GM12878 (cell line): ENCODE data around the gene STRIP2. TPM values are rescaled to one million over a fixed set of nuclear protein-coding genes. Genes with fewer than 3 reads are reported as not detected.

Experiments used
- ATAC-seq: fragments of 200-7000 bp; cut with Tn5 transposase; 3 replicates; pipeline ENCODE4 v1.9.1; 2020; ENCODE audit warnings: mild to moderate bottlenecking, moderate library complexity
- BruUV-seq: library from RNA; stranded (reverse); fragments of 400-500 nt; replicated peaks from 2 replicates; lab custom pipeline; 2021; lab: Mats Ljungman, UMichigan
- CTCF ChIA-PET: fragments of 300-600 bp; sonication (Branson Sonifier 250); formaldehyde crosslinking; extraction: SDS; loops from one replicate; lab custom pipeline; 2021; ENCODE audit warnings: inconsistent platforms; lab: Yijun Ruan, JAX
- POLR2A ChIA-PET: fragments of 350-600 bp; formaldehyde crosslinking; extraction: SDS; loops from one replicate; lab custom pipeline; 2021; ENCODE audit warnings: inconsistent platforms; lab: Charles Lee
- RAD21 ChIA-PET: fragments of 300-600 bp; sonication (Branson Sonifier 250); formaldehyde crosslinking; loops from one replicate; lab custom pipeline; 2023; ENCODE audit warnings: antibody characterized with exemption; ENCODE audit not compliant: unreplicated experiment; lab: Charles Lee
- SMC1A ChIA-PET: fragments of 300-600 bp; sonication (Branson Sonifier 250); formaldehyde crosslinking; loops from one replicate; lab custom pipeline; 2023; ENCODE audit not compliant: unreplicated experiment, uncharacterized antibody; lab: Charles Lee
- DNase-seq: peaks from one replicate; pipeline ENCODE4 v3.0.0-alpha.2; 2011; ENCODE audit warnings: low read depth, low spot score
- FAIRE-seq: peaks from 3 replicates; lab custom pipeline; 2011; peaks lifted over from hg19 to GRCh38; lab: Jason Lieb, UNC
- H2AFZ ChIP-seq: 2 replicates; pipeline ENCODE4 v1.6.0; 2011; ENCODE audit warnings: low read depth, low read length, control low read depth; ENCODE audit not compliant: control insufficient read depth
- H3K27ac ChIP-seq: 2 replicates; pipeline ENCODE4 v1.5.1; 2011; ENCODE audit warnings: control low read depth; ENCODE audit not compliant: control insufficient read depth, insufficient read depth
- H3K27me3 ChIP-seq, 2 experiments: replicated peaks in 1 of 2; 2 replicates each; pipeline versions ENCODE4 v1.6.0 to v1.6.1; 2011; ENCODE audit warnings: low read length in 1 of 2; ENCODE audit not compliant: control insufficient read depth in 2 of 2, insufficient read depth in 2 of 2
- H3K36me3 ChIP-seq, 2 experiments: 2 replicates each; pipeline ENCODE4 v1.5.1; 2011; ENCODE audit warnings: low read length in 1 of 2; ENCODE audit not compliant: control insufficient read depth in 2 of 2, insufficient read depth in 2 of 2
- H3K4me1 ChIP-seq: 2 replicates; pipeline ENCODE4 v1.6.1; 2011; ENCODE audit warnings: mild to moderate bottlenecking, low read length, moderate library complexity, mixed read lengths; ENCODE audit not compliant: control insufficient read depth, insufficient read depth
- H3K4me2 ChIP-seq: 2 replicates; pipeline ENCODE4 v1.6.0; 2011; ENCODE audit warnings: control low read depth; ENCODE audit not compliant: control insufficient read depth, insufficient read depth
- H3K4me3 ChIP-seq: fragments of 200-600 bp; sonication (generic); 2 replicates; pipeline ENCODE4 v1.5.1; 2016
- H3K79me2 ChIP-seq: 2 replicates; pipeline ENCODE4 v1.6.0; 2011; ENCODE audit warnings: low read length; ENCODE audit not compliant: control insufficient read depth, insufficient read depth
- H3K9ac ChIP-seq: 2 replicates; pipeline ENCODE4 v1.8.0; 2011; ENCODE audit warnings: low read length, control low read depth, mixed read lengths; ENCODE audit not compliant: control insufficient read depth, insufficient read depth
- H3K9me3 ChIP-seq: replicated peaks from 3 replicates; pipeline ENCODE4 v1.5.1; 2011; ENCODE audit warnings: mild to moderate bottlenecking, low read length; ENCODE audit not compliant: control insufficient read depth, insufficient read depth
- H4K20me1 ChIP-seq: 2 replicates; pipeline ENCODE4 v1.6.0; 2011; ENCODE audit not compliant: control insufficient read depth, insufficient read depth
- BACH1 ChIP-seq: fragments of 450-650 bp; IDR thresholded peaks from 2 replicates; pipeline ENCODE4 v1.6.1; 2017; ENCODE audit warnings: mild to moderate bottlenecking, borderline replicate concordance
- CREM ChIP-seq: IDR thresholded peaks from 2 replicates; pipeline ENCODE4 v1.6.1; 2014; ENCODE audit warnings: antibody characterized with exemption, low read depth
- ESRRA ChIP-seq: IDR thresholded peaks from 2 replicates; pipeline ENCODE4 v1.6.1; 2012; ENCODE audit warnings: mild to moderate bottlenecking, low read length, improper control_type of control experiment
- ETV6 ChIP-seq, 2 experiments: fragments of 450-650 bp in 1 of 2; IDR thresholded peaks in 1 of 2; conservative IDR thresholded peaks in 1 of 2; 2 replicates each; pipeline ENCODE4 v1.6.1; 2014; ENCODE audit warnings: antibody characterized with exemption in 1 of 2, borderline replicate concordance in 1 of 2, low read depth in 1 of 2, mild to moderate bottlenecking in 1 of 2, moderate library complexity in 1 of 2
- FOS ChIP-seq: IDR thresholded peaks from 3 replicates; pipeline ENCODE4 v1.6.1; 2011; ENCODE audit warnings: borderline replicate concordance; ENCODE audit not compliant: insufficient read length; ENCODE audit errors: extremely low read depth
- HDAC2 ChIP-seq: fragments of 200-600 bp; sonication (generic); IDR thresholded peaks from 2 replicates; pipeline ENCODE4 v1.6.1; 2017
- HDGF ChIP-seq: fragments of 450-650 bp; IDR thresholded peaks from 2 replicates; pipeline ENCODE4 v1.6.1; 2016; ENCODE audit warnings: antibody characterized with exemption
- KDM1A ChIP-seq: fragments of 200-600 bp; sonication (generic); IDR thresholded peaks from 2 replicates; pipeline ENCODE4 v1.6.1; 2016; ENCODE audit warnings: borderline replicate concordance
- KLF5 ChIP-seq: fragments of 450-650 bp; IDR thresholded peaks from 2 replicates; pipeline ENCODE4 v1.6.1; 2014; ENCODE audit warnings: mild to moderate bottlenecking; ENCODE audit not compliant: partially characterized antibody
- MEF2B ChIP-seq: fragments of 450-650 bp; IDR thresholded peaks from 2 replicates; pipeline ENCODE4 v1.6.1; 2018; ENCODE audit warnings: mild to moderate bottlenecking, moderate library complexity; ENCODE audit not compliant: partially characterized antibody, poor library complexity, severe bottlenecking
- SMAD5 ChIP-seq: IDR thresholded peaks from 2 replicates; pipeline ENCODE4 v1.6.1; 2016; ENCODE audit warnings: antibody characterized with exemption, low read depth
- SPI1 ChIP-seq: IDR thresholded peaks from 2 replicates; pipeline ENCODE4 v1.6.1; 2011; ENCODE audit warnings: low read depth, mild to moderate bottlenecking, low read length, moderate library complexity, borderline replicate concordance; ENCODE audit not compliant: insufficient read depth
- SREBF1 ChIP-seq: IDR thresholded peaks from 2 replicates; pipeline ENCODE4 v1.6.1; 2012; ENCODE audit warnings: mild to moderate bottlenecking, low read length
- SREBF2 ChIP-seq: IDR thresholded peaks from 2 replicates; pipeline ENCODE4 v1.6.1; 2012; ENCODE audit warnings: mild to moderate bottlenecking, low read length
- STAT3 ChIP-seq: IDR thresholded peaks from 2 replicates; pipeline ENCODE4 v1.6.1; 2011; ENCODE audit warnings: low read depth, low read length, improper control_type of control experiment
- ZZZ3 ChIP-seq: IDR thresholded peaks from 2 replicates; pipeline ENCODE4 v1.6.1; 2011; ENCODE audit warnings: low read depth; ENCODE audit not compliant: control insufficient read depth, insufficient read length
- WGBS: methylation state at CpG from one replicate; pipeline ENCODE4 v1.1.6; 2016; ENCODE audit warnings: low lambda C conversion rate; ENCODE audit not compliant: insufficient replicate concordance, insufficient coverage; ENCODE audit errors: missing lambda C conversion rate; 5-methylcytosine and 5-hydroxymethylcytosine counted together
- in situ Hi-C: fragments of 300-500 bp; cut with MboI; formaldehyde crosslinking; loops from 9 replicates; pipeline ENCODE4 v1.14.3; 2018; ENCODE audit warnings: mixed read lengths
- intact Hi-C: fragments of 100-400 bp; cut with micrococcal nuclease; formaldehyde crosslinking; loops from one replicate; pipeline ENCODE4 v1.14.2; 2022; ENCODE audit not compliant: unreplicated experiment
- polyA plus RNA-seq, 11 experiments: library from polyadenylated mRNA; depleted of rRNA in 4 of 11; unstranded in 6 of 11; stranded (reverse) in 5 of 11; fragments of >200 nt; fragmentation: Nextera tagmentation in 4 of 11; fragmentation: Illumina TruSeq in 1 of 11; extraction: Ambion mirVana in 4 of 11; extraction: Trizol in 1 of 11; gene quantifications; 1 replicate in 1 of 11; 2 replicates in 10 of 11; pipeline versions ENCODE4 v1.2.1 to v1.2.3, GENCODE V29; 2011 to 2016; ENCODE audit warnings: inconsistent platforms in 2 of 11, missing spikeins in 2 of 11, low read depth in 1 of 11
- total RNA-seq, 4 experiments: library from RNA; depleted of rRNA in 3 of 4; stranded (reverse); fragments of >200 nt in 3 of 4; fragmentation: Illumina TruSeq in 1 of 4; extraction: Trizol in 1 of 4; gene quantifications; 2 replicates each; pipeline versions ENCODE4 v1.2.1 to v1.2.3, GENCODE V29; 2013 to 2021
- TF ChIP-seq, protein P1 (sequence below): fragments of 450-650 bp; IDR thresholded peaks from 2 replicates; pipeline ENCODE4 v1.6.1; 2017; ENCODE audit warnings: mild to moderate bottlenecking, moderate library complexity
- TF ChIP-seq, protein P2 (sequence below): fragments of 450-650 bp; IDR thresholded peaks from 2 replicates; pipeline ENCODE4 v1.6.1; 2018; ENCODE audit warnings: borderline replicate concordance, mild to moderate bottlenecking; ENCODE audit not compliant: partially characterized antibody
- TF ChIP-seq, protein P3 (sequence below): fragments of 450-650 bp; IDR thresholded peaks from 2 replicates; pipeline ENCODE4 v1.6.1; 2017; ENCODE audit warnings: low read depth, mild to moderate bottlenecking, moderate library complexity

Gene STRIP2
- total and polyA plus RNA-seq, 10 of the 15 experiments (the other 5 are each of a cell fraction or from before 2014, with no cell fraction given), result 0.48 to 5.8 (median 1.8) TPM

DNA sequence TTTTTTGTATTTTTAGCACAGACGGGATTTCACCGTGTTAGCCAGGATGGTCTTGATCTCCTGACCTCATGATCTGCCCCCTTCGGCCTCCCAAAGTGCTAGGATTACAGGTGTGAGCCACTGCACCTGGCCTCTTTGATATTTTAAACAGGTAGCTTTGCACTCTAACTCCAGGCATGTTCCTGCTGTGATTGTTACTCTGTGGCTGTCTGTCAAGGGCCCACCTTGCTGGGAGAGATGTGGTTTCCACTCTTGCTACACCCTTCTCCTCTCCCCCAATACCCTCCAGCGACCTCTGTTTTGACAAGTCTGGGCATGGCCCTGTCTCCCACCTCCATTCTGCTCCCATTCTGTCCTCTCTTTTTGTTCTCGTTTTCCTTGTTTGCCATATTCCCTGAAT lies 85.2 kb downstream of the STRIP2 start:
- Histone ChIP-seq H3K9ac (no peak overlapping the region), H3K4me2 (no peak overlapping the region), H3K36me3 (no peaks in the 10 kb centered on the region), H3K4me3 (no peak overlapping the region), H3K27ac (no peak overlapping the region), H3K9me3 (no peaks in the 10 kb centered on the region), H4K20me1 (no peaks in the 10 kb centered on the region), H3K4me1 (no peaks in the 10 kb centered on the region), H3K27me3 (no peaks in the 10 kb centered on the region; a peak in 1 of 4 replicates), H2AFZ (no peak overlapping the region), H3K79me2 (no peaks in the 10 kb centered on the region)
- WGBS, result 9% methylated on average over 5 of the region's 5 CpGs
- intact Hi-C loops, result no loop called here
- ChIA-PET CTCF (no interaction called here), RAD21 (no interaction called here), POLR2A (no interaction called here), SMC1A (no interaction called here)
- in situ Hi-C loops, result no loop called here
- BruUV-seq, result no TSS peak
- no peak for DNase-seq
- FAIRE-seq, result no peak
- no peak for ATAC-seq
- TF ChIP-seq SMAD5, result no peak
- no peak for TF ChIP-seq ETV6 (conservative IDR thresholded peaks at IDR 0.05 in 1 of 2, IDR thresholded peaks at IDR 0.05 in 1 of 2; ENCODE audit: borderline replicate concordance in 1 of 2, low read depth in 1 of 2)
- TF ChIP-seq HDGF, result no peak
- TF ChIP-seq BACH1, result no peak
- TF ChIP-seq SPI1, result no peak
- TF ChIP-seq MEF2B, result no peak
- TF ChIP-seq, protein P1, sequence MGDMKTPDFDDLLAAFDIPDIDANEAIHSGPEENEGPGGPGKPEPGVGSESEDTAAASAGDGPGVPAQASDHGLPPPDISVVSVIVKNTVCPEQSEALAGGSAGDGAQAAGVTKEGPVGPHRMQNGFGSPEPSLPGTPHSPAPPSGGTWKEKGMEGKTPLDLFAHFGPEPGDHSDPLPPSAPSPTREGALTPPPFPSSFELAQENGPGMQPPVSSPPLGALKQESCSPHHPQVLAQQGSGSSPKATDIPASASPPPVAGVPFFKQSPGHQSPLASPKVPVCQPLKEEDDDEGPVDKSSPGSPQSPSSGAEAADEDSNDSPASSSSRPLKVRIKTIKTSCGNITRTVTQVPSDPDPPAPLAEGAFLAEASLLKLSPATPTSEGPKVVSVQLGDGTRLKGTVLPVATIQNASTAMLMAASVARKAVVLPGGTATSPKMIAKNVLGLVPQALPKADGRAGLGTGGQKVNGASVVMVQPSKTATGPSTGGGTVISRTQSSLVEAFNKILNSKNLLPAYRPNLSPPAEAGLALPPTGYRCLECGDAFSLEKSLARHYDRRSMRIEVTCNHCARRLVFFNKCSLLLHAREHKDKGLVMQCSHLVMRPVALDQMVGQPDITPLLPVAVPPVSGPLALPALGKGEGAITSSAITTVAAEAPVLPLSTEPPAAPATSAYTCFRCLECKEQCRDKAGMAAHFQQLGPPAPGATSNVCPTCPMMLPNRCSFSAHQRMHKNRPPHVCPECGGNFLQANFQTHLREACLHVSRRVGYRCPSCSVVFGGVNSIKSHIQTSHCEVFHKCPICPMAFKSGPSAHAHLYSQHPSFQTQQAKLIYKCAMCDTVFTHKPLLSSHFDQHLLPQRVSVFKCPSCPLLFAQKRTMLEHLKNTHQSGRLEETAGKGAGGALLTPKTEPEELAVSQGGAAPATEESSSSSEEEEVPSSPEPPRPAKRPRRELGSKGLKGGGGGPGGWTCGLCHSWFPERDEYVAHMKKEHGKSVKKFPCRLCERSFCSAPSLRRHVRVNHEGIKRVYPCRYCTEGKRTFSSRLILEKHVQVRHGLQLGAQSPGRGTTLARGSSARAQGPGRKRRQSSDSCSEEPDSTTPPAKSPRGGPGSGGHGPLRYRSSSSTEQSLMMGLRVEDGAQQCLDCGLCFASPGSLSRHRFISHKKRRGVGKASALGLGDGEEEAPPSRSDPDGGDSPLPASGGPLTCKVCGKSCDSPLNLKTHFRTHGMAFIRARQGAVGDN, result no peak
- no peak for TF ChIP-seq KLF5
- no peak for TF ChIP-seq ZZZ3
- no peak for TF ChIP-seq SREBF1
- TF ChIP-seq, protein P2, sequence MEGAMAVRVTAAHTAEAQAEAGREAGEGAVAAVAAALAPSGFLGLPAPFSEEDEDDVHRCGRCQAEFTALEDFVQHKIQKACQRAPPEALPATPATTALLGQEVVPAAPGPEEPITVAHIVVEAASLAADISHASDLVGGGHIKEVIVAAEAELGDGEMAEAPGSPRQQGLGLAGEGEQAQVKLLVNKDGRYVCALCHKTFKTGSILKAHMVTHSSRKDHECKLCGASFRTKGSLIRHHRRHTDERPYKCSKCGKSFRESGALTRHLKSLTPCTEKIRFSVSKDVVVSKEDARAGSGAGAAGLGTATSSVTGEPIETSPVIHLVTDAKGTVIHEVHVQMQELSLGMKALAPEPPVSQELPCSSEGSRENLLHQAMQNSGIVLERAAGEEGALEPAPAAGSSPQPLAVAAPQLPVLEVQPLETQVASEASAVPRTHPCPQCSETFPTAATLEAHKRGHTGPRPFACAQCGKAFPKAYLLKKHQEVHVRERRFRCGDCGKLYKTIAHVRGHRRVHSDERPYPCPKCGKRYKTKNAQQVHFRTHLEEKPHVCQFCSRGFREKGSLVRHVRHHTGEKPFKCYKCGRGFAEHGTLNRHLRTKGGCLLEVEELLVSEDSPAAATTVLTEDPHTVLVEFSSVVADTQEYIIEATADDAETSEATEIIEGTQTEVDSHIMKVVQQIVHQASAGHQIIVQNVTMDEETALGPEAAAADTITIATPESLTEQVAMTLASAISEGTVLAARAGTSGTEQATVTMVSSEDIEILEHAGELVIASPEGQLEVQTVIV, result no peak
- TF ChIP-seq ESRRA, result no peak
- no peak for TF ChIP-seq SREBF2
- TF ChIP-seq HDAC2, result no peak
- TF ChIP-seq KDM1A, result no peak
- TF ChIP-seq, protein P3, sequence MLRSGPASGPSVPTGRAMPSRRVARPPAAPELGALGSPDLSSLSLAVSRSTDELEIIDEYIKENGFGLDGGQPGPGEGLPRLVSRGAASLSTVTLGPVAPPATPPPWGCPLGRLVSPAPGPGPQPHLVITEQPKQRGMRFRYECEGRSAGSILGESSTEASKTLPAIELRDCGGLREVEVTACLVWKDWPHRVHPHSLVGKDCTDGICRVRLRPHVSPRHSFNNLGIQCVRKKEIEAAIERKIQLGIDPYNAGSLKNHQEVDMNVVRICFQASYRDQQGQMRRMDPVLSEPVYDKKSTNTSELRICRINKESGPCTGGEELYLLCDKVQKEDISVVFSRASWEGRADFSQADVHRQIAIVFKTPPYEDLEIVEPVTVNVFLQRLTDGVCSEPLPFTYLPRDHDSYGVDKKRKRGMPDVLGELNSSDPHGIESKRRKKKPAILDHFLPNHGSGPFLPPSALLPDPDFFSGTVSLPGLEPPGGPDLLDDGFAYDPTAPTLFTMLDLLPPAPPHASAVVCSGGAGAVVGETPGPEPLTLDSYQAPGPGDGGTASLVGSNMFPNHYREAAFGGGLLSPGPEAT, result no peak
- no peak for TF ChIP-seq FOS
- no peak for TF ChIP-seq STAT3
- no peak for TF ChIP-seq CREM
